ENCODE measurements around the gene NCEH1. TPM values are rescaled to one million over a fixed set of nuclear protein-coding genes. Genes with fewer than 3 reads are reported as not detected.
"Not testable (repeated sequence)": the region's sequence is repeated elsewhere in the genome, so short reads cannot be mapped to it uniquely, and the experiment has no call there.

NCEH1 gene
- total and polyA plus RNA-seq, 2 experiments from 2014 or later: 1.8 to 4.9 TPM

GRCh38 chr3:172707030-172707429, 3.8 kb downstream of the NCEH1 start:
- Histone ChIP-seq H4K20me1 (replicated peaks; ENCODE audit: insufficient read depth) (no peaks in the 10 kb centered on the region), H3K79me2 (replicated peaks; ENCODE audit: insufficient read depth) (peaks cover 4% of the 10 kb centered on the region; the same call in 1 of the 2 replicates), H3K9me2 (ENCODE audit: insufficient read depth) (no peaks in the 10 kb centered on the region), H3K4me1 (ENCODE audit: insufficient read depth) (no peaks in the 10 kb centered on the region; the same call in 1 of the 2 replicates), H3F3A (replicated peaks; ENCODE audit: low read depth) (no peaks in the 10 kb centered on the region), H3K4me2 (no peak overlapping the region), H3K36me3 (ENCODE audit: insufficient read depth) (no peaks in the 10 kb centered on the region), H2AFZ (no peak overlapping the region), H3K27ac (ENCODE audit: low read depth) (no peak overlapping the region), H3K27me3 (ENCODE audit: insufficient read depth) (0 out of 2 replicates have a peak, but pooled peaks cover 7% of the 10 kb centered on the region), H3K4me3 (no peak overlapping the region)
- Mint-ChIP-seq H3K4me3 (no peak overlapping the region), H3K36me3 (ENCODE audit: low read depth) (no peaks in the 10 kb centered on the region), H3K9me3 (no peaks in the 10 kb centered on the region), H3K27ac (no peak overlapping the region), H3K4me1 (peaks cover 9% of the 10 kb centered on the region; the same call in 2 of the 3 replicates), H3K27me3 (ENCODE audit: insufficient read depth, low read depth, poor library complexity) (peaks cover 5% of the 10 kb centered on the region)
- DNase-seq (ENCODE audit: low spot score) (no peak), ATAC-seq (no peak)
- TF ChIP-seq STAT1 (IDR thresholded peaks at IDR 0.05; ENCODE audit: unreplicated experiment): no peak
- TF ChIP-seq NANOG (IDR thresholded peaks at IDR 0.05; ENCODE audit: borderline replicate concordance): no peak

- ATAC-seq: no peak
- H3K27ac ChIP-seq (ENCODE audit: low read depth): no peak overlapping the region
- H3K4me3 ChIP-seq: no peak overlapping the region
- H3K27me3 Mint-ChIP-seq (ENCODE audit: insufficient read depth, low read depth, poor library complexity): peaks cover 3% of the 10 kb centered on the region
- H3K79me2 ChIP-seq (replicated peaks; ENCODE audit: insufficient read depth): peaks cover 4% of the 10 kb centered on the region; the same call in 1 of the 2 replicates
- TF ChIP-seq STAT1 (IDR thresholded peaks at IDR 0.05; ENCODE audit: unreplicated experiment) (no peak), EZH2 (IDR thresholded peaks at IDR 0.05; ENCODE audit: low read depth, unreplicated experiment) (no peak), ZNF114 (CRISPR knock-in tag; IDR thresholded peaks at IDR 0.05) (no peak), POLR2AphosphoS5 (IDR thresholded peaks at IDR 0.05; ENCODE audit: low read depth) (no peak), EZH2phosphoT487 (IDR thresholded peaks at IDR 0.05; ENCODE audit: unreplicated experiment) (no peak)
- no peak overlapping the region for H3K4me2 ChIP-seq
- H3K4me3 Mint-ChIP-seq: no peak overlapping the region
- no peak overlapping the region for H2AFZ ChIP-seq
- H3K9me2 ChIP-seq (ENCODE audit: insufficient read depth): no peaks in the 10 kb centered on the region
- no peaks in the 10 kb centered on the region for H3K9me3 Mint-ChIP-seq
- H4K20me1 ChIP-seq (replicated peaks; ENCODE audit: insufficient read depth): no peaks in the 10 kb centered on the region
- H3K27me3 ChIP-seq (ENCODE audit: insufficient read depth): 0 out of 2 replicates have a peak, but pooled peaks cover 7% of the 10 kb centered on the region
- DNase-seq (ENCODE audit: low spot score): no peak
- no peaks in the 10 kb centered on the region for H3K36me3 Mint-ChIP-seq (ENCODE audit: low read depth)
- no peak overlapping the region for H3K27ac Mint-ChIP-seq
- H3K4me1 ChIP-seq (ENCODE audit: insufficient read depth): no peaks in the 10 kb centered on the region
- H3K36me3 ChIP-seq (ENCODE audit: insufficient read depth): no peaks in the 10 kb centered on the region
- H3K4me1 Mint-ChIP-seq: peaks cover 13% of the 10 kb centered on the region
- no peaks in the 10 kb centered on the region for H3F3A ChIP-seq (replicated peaks; ENCODE audit: low read depth)
Observed at GRCh38 chr3:172705170-172705569, 5.7 kb downstream of the NCEH1 start.

GRCh38 chr3:172704001-172704400, 6.9 kb downstream of the NCEH1 start:
- DNase-seq (ENCODE audit: low spot score) (no peak), ATAC-seq (no peak)
- Histone ChIP-seq H3K4me2 (no peak overlapping the region), H3K36me3 (ENCODE audit: insufficient read depth) (no peaks in the 10 kb centered on the region), H3K4me1 (ENCODE audit: insufficient read depth) (no peaks in the 10 kb centered on the region), H3K9me2 (ENCODE audit: insufficient read depth) (no peaks in the 10 kb centered on the region), H3K4me3 (no peak overlapping the region), H3F3A (replicated peaks; ENCODE audit: low read depth) (no peaks in the 10 kb centered on the region), H3K79me2 (replicated peaks; ENCODE audit: insufficient read depth) (peaks cover 4% of the 10 kb centered on the region; the same call in 1 of the 2 replicates), H2AFZ (no peak overlapping the region), H4K20me1 (replicated peaks; ENCODE audit: insufficient read depth) (no peaks in the 10 kb centered on the region), H3K27me3 (ENCODE audit: insufficient read depth) (no peaks in the 10 kb centered on the region), H3K27ac (ENCODE audit: low read depth) (no peak overlapping the region)
- no peak for TF ChIP-seq ETS1 (IDR thresholded peaks at IDR 0.05)
- Mint-ChIP-seq H3K27me3 (ENCODE audit: insufficient read depth, low read depth, poor library complexity) (peaks cover 3% of the 10 kb centered on the region), H3K27ac (no peak overlapping the region), H3K36me3 (ENCODE audit: low read depth) (no peaks in the 10 kb centered on the region), H3K4me1 (peaks cover 10% of the 10 kb centered on the region), H3K9me3 (no peaks in the 10 kb centered on the region), H3K4me3 (no peak overlapping the region)

- not testable (repeated sequence) for H3K27ac Mint-ChIP-seq; H3K36me3 Mint-ChIP-seq (ENCODE audit: low read depth); H3K4me3 ChIP-seq; H3K27me3 ChIP-seq (ENCODE audit: insufficient read depth); H2AFZ ChIP-seq; ATAC-seq; H4K20me1 ChIP-seq (replicated peaks; ENCODE audit: insufficient read depth); H3K4me3 Mint-ChIP-seq; DNase-seq (ENCODE audit: low spot score); H3K79me2 ChIP-seq (replicated peaks; ENCODE audit: insufficient read depth); H3K27ac ChIP-seq (ENCODE audit: low read depth); H3K4me2 ChIP-seq; H3K36me3 ChIP-seq (ENCODE audit: insufficient read depth); H3K9me2 ChIP-seq (ENCODE audit: insufficient read depth); H3K9me3 Mint-ChIP-seq; H3F3A ChIP-seq (replicated peaks; ENCODE audit: low read depth); H3K4me1 ChIP-seq (ENCODE audit: insufficient read depth); H3K27me3 Mint-ChIP-seq (ENCODE audit: insufficient read depth, low read depth, poor library complexity)
- H3K4me1 Mint-ChIP-seq: peaks cover 18% of the 10 kb centered on the region
Observed at GRCh38 chr3:172702731-172703130, 8.1 kb downstream of the NCEH1 start.
